ENCODE data around the gene DYDC1. TPM values are rescaled to one million over a fixed set of nuclear protein-coding genes. Genes with fewer than 3 reads are reported as not detected.

Gene DYDC1
- total and polyA plus RNA-seq, 2 of the 13 experiments (the other 11 are each of a cell fraction or from before 2014, with no cell fraction given): not detected

DNA sequence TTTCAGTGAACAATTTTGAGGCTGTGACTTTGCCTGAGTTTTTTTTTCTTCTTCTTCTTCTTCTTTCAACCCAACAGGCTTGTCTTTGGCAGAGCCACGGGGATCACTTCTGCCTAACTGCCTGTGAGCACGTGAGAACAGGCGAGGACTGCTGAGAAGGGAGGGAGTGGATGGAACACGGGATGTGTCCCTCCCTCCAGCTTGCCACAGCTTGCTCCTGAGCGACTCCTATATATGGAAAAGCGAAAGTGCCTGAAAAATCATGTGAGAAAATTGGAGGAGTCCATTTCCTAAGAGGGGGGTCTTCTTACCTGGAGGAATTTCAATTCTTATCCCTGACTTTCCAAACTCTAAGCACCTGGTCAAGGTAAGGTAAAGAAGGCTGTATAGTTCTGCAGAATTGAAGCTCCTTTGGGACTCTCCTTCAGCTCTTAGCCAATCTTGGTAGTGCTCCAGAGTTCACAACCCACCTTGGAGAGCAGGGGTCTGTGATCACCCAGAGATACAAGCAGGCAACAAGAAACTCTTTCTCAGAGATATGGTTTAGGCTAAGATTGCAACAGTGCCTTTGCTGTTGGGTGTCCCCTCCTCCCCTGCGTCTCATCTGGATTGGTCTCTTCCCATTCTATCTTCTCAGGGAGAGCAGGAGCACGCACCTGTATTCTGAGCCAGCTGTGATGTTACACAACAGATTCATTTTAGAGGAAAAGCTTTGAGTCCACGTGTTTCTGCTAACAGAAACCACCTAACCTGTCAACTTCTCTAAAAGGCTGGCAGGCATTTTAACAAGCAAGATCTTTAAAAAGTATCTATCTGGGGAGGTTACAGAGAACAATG lies 66.9 kb downstream of the DYDC1 start, which contains the start of gene MAT1A (continued):
- TF ChIP-seq, protein P1, sequence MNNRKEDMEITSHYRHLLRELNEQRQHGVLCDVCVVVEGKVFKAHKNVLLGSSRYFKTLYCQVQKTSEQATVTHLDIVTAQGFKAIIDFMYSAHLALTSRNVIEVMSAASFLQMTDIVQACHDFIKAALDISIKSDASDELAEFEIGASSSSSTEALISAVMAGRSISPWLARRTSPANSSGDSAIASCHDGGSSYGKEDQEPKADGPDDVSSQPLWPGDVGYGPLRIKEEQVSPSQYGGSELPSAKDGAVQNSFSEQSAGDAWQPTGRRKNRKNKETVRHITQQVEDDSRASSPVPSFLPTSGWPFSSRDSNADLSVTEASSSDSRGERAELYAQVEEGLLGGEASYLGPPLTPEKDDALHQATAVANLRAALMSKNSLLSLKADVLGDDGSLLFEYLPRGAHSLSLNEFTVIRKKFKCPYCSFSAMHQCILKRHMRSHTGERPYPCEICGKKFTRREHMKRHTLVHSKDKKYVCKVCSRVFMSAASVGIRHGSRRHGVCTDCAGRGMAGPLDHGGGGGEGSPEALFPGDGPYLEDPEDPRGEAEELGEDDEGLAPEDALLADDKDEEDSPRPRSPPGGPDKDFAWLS (CRISPR knock-in tag; IDR thresholded peaks at IDR 0.05; ENCODE audit: borderline replicate concordance): no peak
- TF ChIP-seq TMF1 (CRISPR knock-in tag; IDR thresholded peaks at IDR 0.05; ENCODE audit: low read depth) (0 out of 2 replicates have a peak, but pooled peaks have one; percentile 29), ZFX (CRISPR knock-in tag; IDR thresholded peaks at IDR 0.05; ENCODE audit: low read depth) (0 out of 2 replicates have a peak, but pooled peaks have one; percentile 22), AHR (CRISPR knock-in tag; IDR thresholded peaks at IDR 0.05) (no peak), CEBPB (IDR thresholded peaks at IDR 0.05; ENCODE audit: borderline replicate concordance, low read depth, low read length) (peak; percentile 81), ZFP90 (CRISPR knock-in tag; IDR thresholded peaks at IDR 0.05; ENCODE audit: borderline replicate concordance) (0 out of 2 replicates have a peak, but pooled peaks have one; percentile 44), SRY (CRISPR knock-in tag; IDR thresholded peaks at IDR 0.05) (peak; percentile 83; the same call in 1 of the 2 replicates), ESRRA (CRISPR knock-in tag; IDR thresholded peaks at IDR 0.05; ENCODE audit: low read depth) (no peak), CREB1 (IDR thresholded peaks at IDR 0.05) (no peak), CREB1 (CRISPR knock-in tag; IDR thresholded peaks at IDR 0.05) (no peak; the same call in 1 of the 2 replicates), ONECUT2 (CRISPR knock-in tag; IDR thresholded peaks at IDR 0.05) (no peak)
- TF ChIP-seq, protein P2, sequence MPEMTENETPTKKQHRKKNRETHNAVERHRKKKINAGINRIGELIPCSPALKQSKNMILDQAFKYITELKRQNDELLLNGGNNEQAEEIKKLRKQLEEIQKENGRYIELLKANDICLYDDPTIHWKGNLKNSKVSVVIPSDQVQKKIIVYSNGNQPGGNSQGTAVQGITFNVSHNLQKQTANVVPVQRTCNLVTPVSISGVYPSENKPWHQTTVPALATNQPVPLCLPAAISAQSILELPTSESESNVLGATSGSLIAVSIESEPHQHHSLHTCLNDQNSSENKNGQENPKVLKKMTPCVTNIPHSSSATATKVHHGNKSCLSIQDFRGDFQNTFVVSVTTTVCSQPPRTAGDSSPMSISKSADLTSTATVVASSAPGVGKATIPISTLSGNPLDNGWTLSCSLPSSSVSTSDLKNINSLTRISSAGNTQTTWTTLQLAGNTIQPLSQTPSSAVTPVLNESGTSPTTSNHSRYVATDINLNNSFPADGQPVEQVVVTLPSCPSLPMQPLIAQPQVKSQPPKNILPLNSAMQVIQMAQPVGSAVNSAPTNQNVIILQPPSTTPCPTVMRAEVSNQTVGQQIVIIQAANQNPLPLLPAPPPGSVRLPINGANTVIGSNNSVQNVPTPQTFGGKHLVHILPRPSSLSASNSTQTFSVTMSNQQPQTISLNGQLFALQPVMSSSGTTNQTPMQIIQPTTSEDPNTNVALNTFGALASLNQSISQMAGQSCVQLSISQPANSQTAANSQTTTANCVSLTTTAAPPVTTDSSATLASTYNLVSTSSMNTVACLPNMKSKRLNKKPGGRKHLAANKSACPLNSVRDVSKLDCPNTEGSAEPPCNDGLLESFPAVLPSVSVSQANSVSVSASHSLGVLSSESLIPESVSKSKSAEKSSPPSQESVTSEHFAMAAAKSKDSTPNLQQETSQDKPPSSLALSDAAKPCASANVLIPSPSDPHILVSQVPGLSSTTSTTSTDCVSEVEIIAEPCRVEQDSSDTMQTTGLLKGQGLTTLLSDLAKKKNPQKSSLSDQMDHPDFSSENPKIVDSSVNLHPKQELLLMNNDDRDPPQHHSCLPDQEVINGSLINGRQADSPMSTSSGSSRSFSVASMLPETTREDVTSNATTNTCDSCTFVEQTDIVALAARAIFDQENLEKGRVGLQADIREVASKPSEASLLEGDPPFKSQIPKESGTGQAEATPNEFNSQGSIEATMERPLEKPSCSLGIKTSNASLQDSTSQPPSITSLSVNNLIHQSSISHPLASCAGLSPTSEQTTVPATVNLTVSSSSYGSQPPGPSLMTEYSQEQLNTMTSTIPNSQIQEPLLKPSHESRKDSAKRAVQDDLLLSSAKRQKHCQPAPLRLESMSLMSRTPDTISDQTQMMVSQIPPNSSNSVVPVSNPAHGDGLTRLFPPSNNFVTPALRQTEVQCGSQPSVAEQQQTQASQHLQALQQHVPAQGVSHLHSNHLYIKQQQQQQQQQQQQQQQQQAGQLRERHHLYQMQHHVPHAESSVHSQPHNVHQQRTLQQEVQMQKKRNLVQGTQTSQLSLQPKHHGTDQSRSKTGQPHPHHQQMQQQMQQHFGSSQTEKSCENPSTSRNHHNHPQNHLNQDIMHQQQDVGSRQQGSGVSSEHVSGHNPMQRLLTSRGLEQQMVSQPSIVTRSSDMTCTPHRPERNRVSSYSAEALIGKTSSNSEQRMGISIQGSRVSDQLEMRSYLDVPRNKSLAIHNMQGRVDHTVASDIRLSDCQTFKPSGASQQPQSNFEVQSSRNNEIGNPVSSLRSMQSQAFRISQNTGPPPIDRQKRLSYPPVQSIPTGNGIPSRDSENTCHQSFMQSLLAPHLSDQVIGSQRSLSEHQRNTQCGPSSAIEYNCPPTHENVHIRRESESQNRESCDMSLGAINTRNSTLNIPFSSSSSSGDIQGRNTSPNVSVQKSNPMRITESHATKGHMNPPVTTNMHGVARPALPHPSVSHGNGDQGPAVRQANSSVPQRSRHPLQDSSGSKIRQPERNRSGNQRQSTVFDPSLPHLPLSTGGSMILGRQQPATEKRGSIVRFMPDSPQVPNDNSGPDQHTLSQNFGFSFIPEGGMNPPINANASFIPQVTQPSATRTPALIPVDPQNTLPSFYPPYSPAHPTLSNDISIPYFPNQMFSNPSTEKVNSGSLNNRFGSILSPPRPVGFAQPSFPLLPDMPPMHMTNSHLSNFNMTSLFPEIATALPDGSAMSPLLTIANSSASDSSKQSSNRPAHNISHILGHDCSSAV (CRISPR knock-in tag; IDR thresholded peaks at IDR 0.05; ENCODE audit: borderline replicate concordance): no peak
- TF ChIP-seq, protein P3, sequence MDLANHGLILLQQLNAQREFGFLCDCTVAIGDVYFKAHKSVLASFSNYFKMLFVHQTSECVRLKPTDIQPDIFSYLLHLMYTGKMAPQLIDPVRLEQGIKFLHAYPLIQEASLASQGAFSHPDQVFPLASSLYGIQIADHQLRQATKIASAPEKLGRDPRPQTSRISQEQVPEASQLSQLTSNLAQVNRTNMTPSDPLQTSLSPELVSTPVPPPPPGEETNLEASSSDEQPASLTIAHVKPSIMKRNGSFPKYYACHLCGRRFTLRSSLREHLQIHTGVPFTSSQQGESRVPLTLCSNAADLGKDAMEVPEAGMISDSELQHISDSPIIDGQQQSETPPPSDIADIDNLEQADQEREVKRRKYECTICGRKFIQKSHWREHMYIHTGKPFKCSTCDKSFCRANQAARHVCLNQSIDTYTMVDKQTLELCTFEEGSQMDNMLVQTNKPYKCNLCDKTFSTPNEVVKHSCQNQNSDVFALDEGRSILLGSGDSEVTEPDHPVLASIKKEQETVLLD (CRISPR knock-in tag; IDR thresholded peaks at IDR 0.05; ENCODE audit: low read depth): no peak
- TF ChIP-seq, protein P4, sequence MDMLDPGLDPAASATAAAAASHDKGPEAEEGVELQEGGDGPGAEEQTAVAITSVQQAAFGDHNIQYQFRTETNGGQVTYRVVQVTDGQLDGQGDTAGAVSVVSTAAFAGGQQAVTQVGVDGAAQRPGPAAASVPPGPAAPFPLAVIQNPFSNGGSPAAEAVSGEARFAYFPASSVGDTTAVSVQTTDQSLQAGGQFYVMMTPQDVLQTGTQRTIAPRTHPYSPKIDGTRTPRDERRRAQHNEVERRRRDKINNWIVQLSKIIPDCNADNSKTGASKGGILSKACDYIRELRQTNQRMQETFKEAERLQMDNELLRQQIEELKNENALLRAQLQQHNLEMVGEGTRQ (IDR thresholded peaks at IDR 0.05; ENCODE audit: low read depth, low read length): no peak
- TF ChIP-seq, protein P4 (CRISPR knock-in tag; IDR thresholded peaks at IDR 0.05; ENCODE audit: borderline replicate concordance): peak; percentile 87; the same call in 1 of the 2 replicates

All from HepG2 (cell line).